NB4 (cell line): ENCODE data around the gene PPP1R1C.

Source experiments
- DNase-seq: peaks from one replicate; pipeline ENCODE4 v3.0.0; 2010; ENCODE audit warnings: low read depth
- H3K4me3 ChIP-seq: one replicate; pipeline ENCODE4 v1.5.1; 2011; ENCODE audit warnings: mild to moderate bottlenecking, low read depth, low read length, moderate library complexity
- CTCF ChIP-seq: IDR thresholded peaks from one replicate; pipeline ENCODE4 v1.5.1; 2012; ENCODE audit warnings: low read depth, low read length
- MAX ChIP-seq: IDR thresholded peaks from 2 replicates; pipeline ENCODE4 v1.6.1; 2011; ENCODE audit warnings: low read depth, low read length
- MYC ChIP-seq: IDR thresholded peaks from 2 replicates; pipeline ENCODE4 v1.6.1; 2011; ENCODE audit warnings: low read depth, low read length
- POLR2A ChIP-seq: IDR thresholded peaks from 2 replicates; pipeline ENCODE4 v1.6.1; 2011; ENCODE audit warnings: mild to moderate bottlenecking; ENCODE audit not compliant: insufficient read length; ENCODE audit errors: extremely low read depth

PPP1R1C gene

GRCh38 chr2:182048088-182048487 is 62.4 kb downstream of the PPP1R1C start:
- TF ChIP-seq POLR2A, result no peak
- no peak for TF ChIP-seq CTCF
- TF ChIP-seq MAX, result no peak
- no peak for TF ChIP-seq MYC
- no peak for DNase-seq
- H3K4me3 ChIP-seq, result no peak overlapping the region

GRCh38 chr2:182048621-182049020 is 63.0 kb downstream of the PPP1R1C start:
- H3K4me3 ChIP-seq, result no peak overlapping the region
- TF ChIP-seq MAX (no peak), POLR2A (no peak), MYC (no peak), CTCF (no peak)

GRCh38 chr2:182049372-182050148 is 63.9 kb downstream of the PPP1R1C start:
- TF ChIP-seq MAX (no peak), MYC (no peak), POLR2A (no peak), CTCF (no peak)
- H3K4me3 ChIP-seq, result no peak overlapping the region

More at GRCh38 chr2:182048621-182049020, 63.0 kb downstream of the PPP1R1C start:
- no peak for DNase-seq

GRCh38 chr2:182050333-182051135 is 64.9 kb downstream of the PPP1R1C start:
- H3K4me3 ChIP-seq, result no peak overlapping the region
- no peak for DNase-seq
- TF ChIP-seq POLR2A (no peak), CTCF (no peak)

More at GRCh38 chr2:182049372-182050148, 63.9 kb downstream of the PPP1R1C start:
- DNase-seq, result no peak

- DNase-seq, result no peak
- TF ChIP-seq POLR2A, result no peak
- TF ChIP-seq MYC, result no peak
- TF ChIP-seq CTCF, result no peak
- TF ChIP-seq MAX, result no peak
- no peak overlapping the region for H3K4me3 ChIP-seq
Observed at GRCh38 chr2:182055993-182056392, 70.3 kb downstream of the PPP1R1C start.
